WERI-Rb-1 (cell line): ENCODE results near the gene BCKDHB.

Source experiments
- DNase-seq: peaks from one replicate; pipeline ENCODE4 v3.0.0-alpha.2; 2020
- H3K27ac ChIP-seq: fragments of 250-450 bp; sonication (Bioruptor Pico); 2 replicates; pipeline ENCODE4 v1.5.1; 2020; ENCODE audit warnings: mild to moderate bottlenecking, moderate library complexity
- H3K27me3 ChIP-seq: fragments of 250-450 bp; sonication (Bioruptor Pico); 2 replicates; pipeline ENCODE4 v1.5.1; 2021; ENCODE audit warnings: mild to moderate bottlenecking, low read depth, moderate library complexity; ENCODE audit not compliant: insufficient read depth, severe bottlenecking
- H3K36me3 ChIP-seq: fragments of 250-450 bp; sonication (Bioruptor Pico); 2 replicates; pipeline ENCODE4 v1.5.1; 2020; ENCODE audit warnings: mild to moderate bottlenecking, moderate library complexity
- H3K4me3 ChIP-seq: 2 replicates; pipeline ENCODE4 v1.5.1; 2011; ENCODE audit warnings: low read depth, mild to moderate bottlenecking, control low read depth, low read length
- H3K9me3 ChIP-seq: fragments of 250-450 bp; sonication (Bioruptor Pico); 2 replicates; pipeline ENCODE4 v1.5.1; 2021; ENCODE audit warnings: mild to moderate bottlenecking, moderate library complexity; ENCODE audit not compliant: severe bottlenecking
- TF ChIP-seq, protein P1 (sequence below): IDR thresholded peaks from 2 replicates; pipeline ENCODE4 v1.5.1; 2011; ENCODE audit warnings: low read depth, mild to moderate bottlenecking, control low read depth, inconsistent platforms, low read length

The BCKDHB gene

DNA sequence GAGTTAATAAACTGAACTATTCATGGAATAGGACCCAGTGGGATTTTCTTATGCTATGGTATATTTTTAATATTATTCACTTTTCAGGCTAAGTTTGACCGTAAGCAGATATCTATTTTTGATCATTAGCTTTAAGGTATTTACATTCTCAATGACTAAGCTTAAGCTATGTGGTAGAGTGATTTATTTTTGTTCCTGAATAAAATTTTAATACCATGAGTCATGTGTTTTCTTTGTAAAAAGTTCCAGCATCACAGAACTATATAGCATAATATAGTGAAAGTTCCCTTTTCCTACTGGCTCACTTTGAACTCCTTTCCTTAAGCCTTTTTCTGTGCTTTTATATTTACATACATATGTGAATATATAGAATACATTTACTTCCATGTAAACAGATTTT is 75.8 kb downstream of the BCKDHB start:
- Histone ChIP-seq H3K9me3 (no peaks in the 10 kb centered on the region), H3K4me3 (no peak overlapping the region), H3K36me3 (no peaks in the 10 kb centered on the region), H3K27ac (no peak overlapping the region), H3K27me3 (no peaks in the 10 kb centered on the region)
- no peak for DNase-seq
- TF ChIP-seq, protein P1, sequence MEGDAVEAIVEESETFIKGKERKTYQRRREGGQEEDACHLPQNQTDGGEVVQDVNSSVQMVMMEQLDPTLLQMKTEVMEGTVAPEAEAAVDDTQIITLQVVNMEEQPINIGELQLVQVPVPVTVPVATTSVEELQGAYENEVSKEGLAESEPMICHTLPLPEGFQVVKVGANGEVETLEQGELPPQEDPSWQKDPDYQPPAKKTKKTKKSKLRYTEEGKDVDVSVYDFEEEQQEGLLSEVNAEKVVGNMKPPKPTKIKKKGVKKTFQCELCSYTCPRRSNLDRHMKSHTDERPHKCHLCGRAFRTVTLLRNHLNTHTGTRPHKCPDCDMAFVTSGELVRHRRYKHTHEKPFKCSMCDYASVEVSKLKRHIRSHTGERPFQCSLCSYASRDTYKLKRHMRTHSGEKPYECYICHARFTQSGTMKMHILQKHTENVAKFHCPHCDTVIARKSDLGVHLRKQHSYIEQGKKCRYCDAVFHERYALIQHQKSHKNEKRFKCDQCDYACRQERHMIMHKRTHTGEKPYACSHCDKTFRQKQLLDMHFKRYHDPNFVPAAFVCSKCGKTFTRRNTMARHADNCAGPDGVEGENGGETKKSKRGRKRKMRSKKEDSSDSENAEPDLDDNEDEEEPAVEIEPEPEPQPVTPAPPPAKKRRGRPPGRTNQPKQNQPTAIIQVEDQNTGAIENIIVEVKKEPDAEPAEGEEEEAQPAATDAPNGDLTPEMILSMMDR: no peak

GRCh38 chr6:80183019-80183795 is 76.7 kb downstream of the BCKDHB start:
- Histone ChIP-seq H3K27me3 (no peaks in the 10 kb centered on the region), H3K4me3 (no peak overlapping the region), H3K9me3 (no peaks in the 10 kb centered on the region), H3K36me3 (no peaks in the 10 kb centered on the region), H3K27ac (no peak overlapping the region)
- no peak for DNase-seq
- TF ChIP-seq, protein P1: no peak

DNA sequence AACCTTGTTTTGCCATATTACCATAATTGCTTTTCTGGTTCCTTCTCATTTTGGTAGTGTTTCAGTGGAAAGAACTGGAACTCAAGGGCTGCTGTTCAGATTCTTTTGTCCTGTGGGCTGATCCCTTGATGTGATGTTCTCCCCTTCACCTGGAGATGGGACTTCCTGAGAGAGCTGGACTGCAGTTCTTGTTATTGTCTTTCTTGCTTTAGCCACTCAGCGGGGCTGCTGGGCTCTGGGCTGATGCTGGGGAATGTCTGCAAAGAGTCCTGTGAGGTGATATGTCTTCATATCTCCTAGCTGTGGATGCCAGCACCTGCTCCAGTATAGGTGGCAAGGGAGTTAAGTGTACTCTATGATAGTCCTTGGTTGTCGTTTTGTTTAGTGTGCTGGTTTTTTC is 79.0 kb downstream of the BCKDHB start:
- Histone ChIP-seq H3K9me3 (no peaks in the 10 kb centered on the region), H3K27ac (no peak overlapping the region), H3K27me3 (no peaks in the 10 kb centered on the region), H3K36me3 (no peaks in the 10 kb centered on the region), H3K4me3 (no peak overlapping the region)
- TF ChIP-seq, protein P1: no peak
- DNase-seq: no peak

- no peak overlapping the region for H3K4me3 ChIP-seq
- H3K9me3 ChIP-seq: no peaks in the 10 kb centered on the region
- H3K27me3 ChIP-seq: no peaks in the 10 kb centered on the region
- no peak for DNase-seq
- TF ChIP-seq, protein P1: no peak
- H3K27ac ChIP-seq: no peak overlapping the region
- no peaks in the 10 kb centered on the region for H3K36me3 ChIP-seq
These were observed 79.6 kb downstream of the BCKDHB start for GRCh38 chr6:80186082-80186481.

DNA sequence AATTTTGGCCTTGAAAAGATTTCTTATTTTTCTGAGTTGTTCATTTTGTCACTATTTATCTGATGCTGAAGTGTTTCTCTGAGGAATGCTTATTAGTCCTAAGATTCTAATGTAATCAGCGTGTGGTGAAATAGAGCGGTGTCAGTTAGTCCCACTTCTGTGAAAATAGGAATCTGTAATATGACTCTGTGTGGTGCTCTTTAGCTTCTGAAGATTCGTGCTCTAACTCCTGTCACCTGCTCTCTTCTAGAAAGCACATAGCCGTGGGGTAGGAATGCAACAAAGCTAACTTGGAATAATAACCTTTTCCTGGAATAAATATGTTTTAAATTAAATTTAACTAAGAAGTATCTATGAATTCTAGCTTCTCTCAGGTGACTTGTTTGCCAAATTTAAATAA is 90.4 kb downstream of the BCKDHB start:
- H3K36me3 ChIP-seq: no peaks in the 10 kb centered on the region
- TF ChIP-seq, protein P1: no peak
- no peak overlapping the region for H3K27ac ChIP-seq
- no peak overlapping the region for H3K4me3 ChIP-seq
- no peaks in the 10 kb centered on the region for H3K9me3 ChIP-seq
- DNase-seq: no peak
- H3K27me3 ChIP-seq: no peaks in the 10 kb centered on the region

- no peak for DNase-seq
- Histone ChIP-seq H3K4me3 (no peak overlapping the region), H3K27me3 (no peaks in the 10 kb centered on the region), H3K27ac (no peak overlapping the region), H3K9me3 (no peaks in the 10 kb centered on the region), H3K36me3 (no peaks in the 10 kb centered on the region)
- TF ChIP-seq, protein P1: no peak
These were observed 91.0 kb downstream of the BCKDHB start for GRCh38 chr6:80197474-80197873.
